Iris pigment epithelial cell (primary cell): Measurements from ENCODE around the gene SLC2A9.
"Not testable (repeated sequence)": the region's sequence is repeated elsewhere in the genome, so short reads cannot be mapped to it uniquely, and the experiment has no call there.

Experiments
- DNase-seq: peaks from one replicate; pipeline ENCODE4 v3.0.0-alpha.2; 2011; ENCODE audit warnings: low read depth

Gene SLC2A9

GRCh38 chr4:9996319-9997110 is 24.8 kb downstream of the SLC2A9 start:
- DNase-seq, result peak; percentile 86

- no peak for DNase-seq
These were observed 26.9 kb downstream of the SLC2A9 start for GRCh38 chr4:9994246-9994847.

- no peak for DNase-seq
These were observed 31.2 kb downstream of the SLC2A9 start for GRCh38 chr4:9989918-9990635.

GRCh38 chr4:9988933-9989332 is 32.4 kb downstream of the SLC2A9 start:
- no peak for DNase-seq

GRCh38 chr4:9988363-9988749 is 32.9 kb downstream of the SLC2A9 start:
- peak; percentile 66 for DNase-seq

DNA sequence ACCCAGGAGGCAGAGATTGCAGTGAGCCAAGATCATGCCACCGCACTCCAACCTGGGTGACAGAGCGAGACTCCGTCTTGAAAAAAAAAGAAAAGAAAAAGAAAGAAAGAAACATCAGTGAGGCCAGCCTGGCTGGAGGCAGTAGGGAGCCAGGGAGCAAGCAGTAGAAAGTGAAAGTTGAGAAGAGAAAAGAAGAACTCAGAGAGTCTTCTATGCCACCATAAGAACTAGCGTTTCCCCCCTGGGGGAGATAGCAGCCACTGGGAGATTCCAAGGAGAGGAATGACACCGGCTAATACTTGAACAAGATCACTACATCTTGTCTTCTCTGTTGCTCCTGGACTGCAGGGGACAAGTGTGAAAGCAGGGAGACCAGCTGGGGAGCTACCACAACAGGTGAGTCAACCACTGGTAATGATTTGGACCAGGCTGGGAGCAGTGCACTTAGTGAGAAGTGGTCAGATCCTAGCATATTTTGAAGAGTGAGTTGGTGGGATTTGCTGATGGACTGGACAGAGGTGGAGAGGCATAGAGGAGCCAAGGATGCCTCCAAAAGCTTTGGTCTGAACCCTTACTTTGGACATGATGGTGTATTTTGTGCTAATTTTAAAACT is 33.4 kb downstream of the SLC2A9 start:
- no peak for DNase-seq

GRCh38 chr4:9984621-9985020 is 36.7 kb downstream of the SLC2A9 start:
- no peak for DNase-seq

GRCh38 chr4:9983211-9983610 is 38.1 kb downstream of the SLC2A9 start:
- no peak for DNase-seq

- DNase-seq, result not testable (repeated sequence)
These were observed 39.4 kb downstream of the SLC2A9 start for GRCh38 chr4:9981899-9982298.

DNA sequence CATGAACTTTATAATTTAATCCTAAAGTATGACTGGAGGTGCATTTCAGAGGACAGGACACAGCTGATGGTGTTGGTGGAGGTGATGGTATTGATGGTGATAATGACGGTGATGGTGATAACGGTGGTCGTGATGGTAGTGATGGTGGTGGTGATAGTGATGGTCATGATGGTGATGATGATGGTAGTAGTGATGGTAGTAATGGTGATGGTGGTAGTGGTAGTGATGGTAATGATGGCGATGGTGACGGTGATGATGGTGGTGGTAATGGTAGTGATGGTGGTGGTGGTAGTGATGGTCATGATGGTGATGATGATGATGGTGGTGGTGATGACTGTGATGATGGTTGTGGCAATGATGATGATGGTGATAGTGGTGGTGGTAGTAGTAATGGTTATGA is 40.4 kb downstream of the SLC2A9 start:
- DNase-seq, result no peak

DNA sequence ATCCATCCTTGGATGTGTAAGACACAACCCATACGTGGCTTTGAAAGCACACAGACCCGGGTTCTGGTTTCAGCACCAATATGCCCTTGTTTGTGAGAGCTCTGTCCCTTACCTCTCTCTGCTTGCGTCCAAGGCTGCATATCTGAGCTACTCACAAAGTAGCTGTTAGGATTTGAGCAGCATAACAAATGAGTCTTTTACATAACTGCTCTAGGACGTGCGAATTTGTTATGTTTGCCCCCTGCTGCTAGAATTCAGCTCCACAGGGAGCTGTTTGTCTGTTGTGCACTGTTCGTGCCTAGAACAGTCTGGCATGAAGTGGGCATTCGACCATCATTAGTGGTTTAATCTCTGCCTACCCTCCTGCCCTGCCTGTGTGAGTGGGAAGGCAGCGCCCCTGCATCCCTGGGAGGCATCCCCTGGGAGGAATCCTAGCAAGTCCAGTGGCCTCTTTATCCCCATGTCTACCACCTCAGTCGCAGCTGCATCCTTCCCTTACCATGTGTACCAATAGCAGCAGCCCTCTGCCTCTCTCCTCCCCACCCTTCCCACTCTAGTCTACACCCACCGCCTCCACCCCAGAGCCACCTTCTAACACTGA is 42.1 kb downstream of the SLC2A9 start:
- no peak for DNase-seq

DNA sequence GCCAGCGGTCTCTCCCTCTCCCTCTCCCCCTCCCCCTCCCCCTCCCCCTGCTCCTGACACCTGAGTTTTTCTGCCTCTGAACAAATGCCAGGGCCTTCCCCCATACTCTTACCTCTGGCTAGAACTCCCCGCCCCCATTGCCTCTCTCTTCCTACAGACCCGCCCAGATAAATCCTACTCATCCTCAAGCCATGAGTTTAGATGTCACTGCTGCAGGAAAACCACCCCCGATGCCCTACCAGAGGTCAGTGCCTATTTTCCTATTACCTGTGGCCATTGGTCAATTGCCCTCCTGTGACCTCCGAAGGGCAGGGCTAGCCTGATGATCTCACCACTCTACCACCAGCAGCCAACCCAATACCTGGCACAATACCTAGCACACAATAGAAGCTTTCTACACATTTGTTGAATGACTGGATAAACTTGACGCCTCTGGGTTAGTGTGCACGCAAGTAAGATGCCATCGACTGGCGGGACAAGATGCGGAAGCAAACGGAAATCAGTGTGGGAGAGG is 43.7 kb downstream of the SLC2A9 start:
- no peak for DNase-seq

DNA sequence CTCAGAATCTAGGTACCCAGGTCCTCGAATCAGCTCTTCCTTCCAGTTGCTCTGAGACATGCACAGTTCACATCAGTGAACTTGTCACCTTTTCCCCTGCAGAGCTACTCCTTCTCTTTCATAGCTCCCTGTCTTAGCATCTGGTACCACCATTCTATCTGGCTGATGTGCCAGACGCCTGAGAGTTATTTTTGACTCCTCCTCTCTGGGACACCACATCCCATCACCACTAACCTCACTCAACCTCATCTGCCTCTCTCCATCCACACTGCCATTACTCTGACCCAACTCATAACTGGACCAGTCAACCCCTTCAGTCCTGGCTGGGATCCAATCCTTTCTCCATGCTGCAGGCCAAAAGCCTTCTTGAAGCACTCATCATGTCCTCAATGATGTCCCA is 44.5 kb downstream of the SLC2A9 start:
- DNase-seq, result no peak

- no peak for DNase-seq
These were observed 45.0 kb downstream of the SLC2A9 start for GRCh38 chr4:9976293-9976692.

DNA sequence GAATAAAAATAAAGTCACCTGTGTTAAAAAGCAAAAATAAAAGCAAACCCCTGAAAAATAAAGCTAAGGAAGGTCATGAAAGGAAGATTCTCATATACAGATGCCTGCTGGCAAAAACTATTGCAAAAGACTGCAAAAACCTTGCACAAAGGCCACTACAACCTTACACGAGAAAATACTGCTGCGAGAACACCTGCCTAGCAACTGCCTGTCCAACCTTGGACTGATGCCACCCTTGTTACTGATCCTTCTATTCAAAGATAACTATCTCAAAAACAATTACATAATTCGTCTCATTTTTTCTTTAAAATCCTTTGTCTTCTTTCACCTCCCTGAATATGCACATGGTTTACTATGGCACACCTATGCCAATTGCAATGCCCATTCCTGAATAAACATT is 49.6 kb downstream of the SLC2A9 start:
- DNase-seq, result no peak

DNA sequence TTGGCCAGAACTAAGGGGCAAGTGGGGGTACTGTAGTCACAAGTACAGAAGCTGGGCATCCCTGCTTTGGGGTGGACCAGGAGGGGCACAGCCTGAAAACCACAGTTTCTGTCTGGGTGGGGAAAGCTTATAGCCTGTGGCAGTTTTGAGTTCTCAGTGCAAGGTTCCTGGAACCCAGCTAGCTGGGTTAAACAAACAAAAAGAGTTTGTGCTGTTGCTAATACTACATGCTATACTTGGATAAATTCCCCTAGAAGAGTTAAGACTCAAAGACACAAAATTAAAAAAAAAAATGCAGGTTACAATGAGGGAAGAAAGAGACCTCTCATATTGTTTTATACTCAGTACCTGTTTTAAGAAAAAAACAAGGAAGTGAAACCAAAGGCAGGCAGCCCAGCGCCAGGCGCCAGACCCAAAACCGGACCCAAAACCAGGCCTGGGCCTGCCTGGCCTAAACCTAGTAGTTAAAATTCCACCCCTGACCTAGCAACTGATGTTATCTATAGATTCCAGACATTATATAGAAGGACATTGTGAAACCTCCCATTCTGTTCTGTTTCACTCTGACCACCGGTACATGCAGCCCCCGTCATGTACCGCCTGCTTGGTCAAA is 50.8 kb downstream of the SLC2A9 start:
- DNase-seq, result no peak

GRCh38 chr4:9969526-9970398 is 51.5 kb downstream of the SLC2A9 start:
- DNase-seq, result no peak

- DNase-seq, result peak; percentile 34
These were observed 52.8 kb downstream of the SLC2A9 start for GRCh38 chr4:9968472-9968871.

- DNase-seq, result peak; percentile 22
These were observed 56.4 kb downstream of the SLC2A9 start for GRCh38 chr4:9964879-9965278.

DNA sequence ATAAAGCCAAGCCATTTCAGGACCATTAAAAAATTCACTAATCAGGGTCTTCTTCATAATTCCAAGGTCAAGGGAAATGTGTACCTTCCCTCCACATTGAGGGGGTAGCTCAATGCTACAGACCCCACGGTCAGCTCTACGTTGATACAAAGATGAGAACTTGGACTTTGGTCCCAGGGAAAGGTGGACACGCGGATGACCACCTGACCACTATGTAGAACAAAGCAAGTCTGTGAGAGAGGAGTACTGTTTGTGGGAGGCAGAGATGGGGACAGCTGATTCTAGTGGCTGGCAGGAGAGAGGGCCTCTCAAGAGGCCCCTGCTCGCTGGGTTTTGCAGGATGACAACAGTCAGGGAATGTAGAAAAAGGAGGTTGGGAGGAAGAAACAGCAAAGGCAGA is 58.0 kb downstream of the SLC2A9 start:
- no peak for DNase-seq
